SK-N-SH (cell line): ENCODE results near the gene MAD1L1. TPM values are rescaled to one million over a fixed set of nuclear protein-coding genes. Genes with fewer than 3 reads are reported as not detected.

ENCODE experiments used
- CTCF ChIA-PET: fragments of 300-600, 350-600 bp; formaldehyde crosslinking; extraction: SDS; loops from one replicate; lab custom pipeline; 2021; lab: Yijun Ruan, JAX
- POLR2A ChIA-PET: fragments of 350-600 bp; sonication (Branson Sonifier 250); formaldehyde crosslinking; extraction: SDS; loops from one replicate; lab custom pipeline; 2020; ENCODE audit warnings: antibody characterized with exemption, inconsistent platforms; lab: Yijun Ruan, JAX
- DNase-seq: peaks from one replicate; pipeline ENCODE4 v3.0.0; 2012
- H2AFZ ChIP-seq: fragments of 200-600 bp; sonication (generic); 2 replicates; pipeline ENCODE4 v1.8.1; 2016; ENCODE audit warnings: antibody characterized with exemption, mild to moderate bottlenecking, low read depth
- H3F3A ChIP-seq: fragments of 200-600 bp; sonication (generic); replicated peaks from 2 replicates; pipeline ENCODE3; 2016; ENCODE audit warnings: antibody characterized with exemption, mild to moderate bottlenecking; ENCODE audit not compliant: insufficient read depth
- H3K27ac ChIP-seq, 2 experiments: fragments of 200-500 bp in 1 of 2; fragments of 200-600 bp in 1 of 2; sonication (Bioruptor generic) in 1 of 2; sonication (generic), shearing (Covaris generic) in 1 of 2; 2 replicates each; pipeline versions ENCODE4 v1.5.1 to v1.6.1; 2014 to 2016; ENCODE audit warnings: low read depth in 2 of 2, inconsistent platforms in 1 of 2, low read length in 1 of 2, mild to moderate bottlenecking in 1 of 2, mixed read lengths in 1 of 2
- H3K27me3 ChIP-seq: fragments of 200-600 bp; sonication (generic), shearing (Covaris generic); 2 replicates; pipeline ENCODE4 v1.6.1; 2016; ENCODE audit warnings: mixed run types; ENCODE audit not compliant: insufficient read depth
- H3K36me3 ChIP-seq, 2 experiments: fragments of 200-500 bp in 1 of 2; fragments of 200-600 bp in 1 of 2; sonication (Bioruptor generic) in 1 of 2; sonication (generic) in 1 of 2; replicated peaks in 1 of 2; 2 replicates each; pipeline versions ENCODE3 to v1.5.1; 2014 to 2016; ENCODE audit warnings: low read length in 1 of 2, mild to moderate bottlenecking in 1 of 2; ENCODE audit not compliant: insufficient read depth in 2 of 2, control insufficient read depth in 1 of 2
- H3K4me1 ChIP-seq, 2 experiments: fragments of 200-500 bp in 1 of 2; fragments of 200-600 bp in 1 of 2; sonication (Bioruptor generic) in 1 of 2; sonication (generic), shearing (Covaris generic) in 1 of 2; 2 replicates each; pipeline versions ENCODE4 v1.5.1 to v1.6.1; 2014 to 2016; ENCODE audit warnings: low read depth in 1 of 2, low read length in 1 of 2, mixed run types in 1 of 2; ENCODE audit not compliant: insufficient read depth in 2 of 2, control insufficient read depth in 1 of 2
- H3K4me2 ChIP-seq: fragments of 200-600 bp; sonication (generic), shearing (Covaris generic); 2 replicates; pipeline ENCODE4 v1.6.1; 2017; ENCODE audit warnings: mixed run types
- H3K4me3 ChIP-seq, 2 experiments: fragments of 200-500 bp in 1 of 2; fragments of 200-600 bp in 1 of 2; sonication (Bioruptor generic) in 1 of 2; sonication (generic), shearing (Covaris generic) in 1 of 2; 2 replicates each; pipeline versions ENCODE4 v1.5.1 to v1.8.1; 2014 to 2016; ENCODE audit warnings: low read depth in 2 of 2, inconsistent platforms in 1 of 2, low read length in 1 of 2, mild to moderate bottlenecking in 1 of 2, mixed read lengths in 1 of 2, moderate library complexity in 1 of 2
- H3K79me2 ChIP-seq: fragments of 200-600 bp; sonication (generic); 2 replicates; pipeline ENCODE4 v1.8.1; 2017; ENCODE audit warnings: mild to moderate bottlenecking; ENCODE audit not compliant: insufficient read depth
- H3K9ac ChIP-seq: fragments of 200-600 bp; sonication (generic); 2 replicates; pipeline ENCODE4 v1.6.1; 2017; ENCODE audit warnings: mixed run types
- H3K9me2 ChIP-seq: fragments of 200-600 bp; sonication (generic); 2 replicates; pipeline ENCODE4 v1.6.1; 2017; ENCODE audit warnings: mixed run types
- H3K9me3 ChIP-seq: fragments of 200-600 bp; sonication (generic); 2 replicates; pipeline ENCODE4 v1.6.1; 2017; ENCODE audit warnings: mixed run types, mild to moderate bottlenecking, moderate library complexity
- H4K20me1 ChIP-seq: fragments of 200-600 bp; sonication (generic); 2 replicates; pipeline ENCODE4 v1.6.1; 2017; ENCODE audit warnings: mild to moderate bottlenecking, mixed run types; ENCODE audit not compliant: insufficient read depth
- CHD2 ChIP-seq: fragments of 150-350 bp; IDR thresholded peaks from 2 replicates; pipeline ENCODE4 v1.6.1; 2018; ENCODE audit warnings: low read length; ENCODE audit not compliant: partially characterized antibody
- EP300 ChIP-seq, 2 experiments: IDR thresholded peaks; 2 replicates each; pipeline versions ENCODE4 v1.4.0 to v1.6.1; 2012; ENCODE audit warnings: borderline replicate concordance in 1 of 2, low read depth in 1 of 2, low read length in 1 of 2
- EZH2phosphoT487 ChIP-seq: fragments of 200-600 bp; sonication (generic); IDR thresholded peaks from 2 replicates; pipeline ENCODE4 v1.6.1; 2017; ENCODE audit warnings: low read depth, mixed run types, mild to moderate bottlenecking, antibody characterized with exemption, moderate library complexity, borderline replicate concordance
- FOSL2 ChIP-seq: IDR thresholded peaks from 2 replicates; pipeline ENCODE4 v1.4.0; 2012; ENCODE audit warnings: low read depth, mild to moderate bottlenecking, moderate library complexity, borderline replicate concordance
- FOXJ3 ChIP-seq: sonication (generic); formaldehyde crosslinking; IDR thresholded peaks from 2 replicates; pipeline ENCODE4 v1.5.1; 2020; ENCODE audit warnings: mild to moderate bottlenecking, missing genetic modification reagents
- GATA2 ChIP-seq: sonication (generic); formaldehyde crosslinking; IDR thresholded peaks from 2 replicates; pipeline ENCODE4 v1.5.0; 2020; ENCODE audit warnings: mild to moderate bottlenecking, missing genetic modification reagents
- JUND ChIP-seq: IDR thresholded peaks from 2 replicates; pipeline ENCODE4 v1.4.0; 2012
- MEF2A ChIP-seq: IDR thresholded peaks from 2 replicates; pipeline ENCODE4 v1.4.0; 2012; ENCODE audit warnings: low read depth, borderline replicate concordance
- RAD21 ChIP-seq: IDR thresholded peaks from 2 replicates; pipeline ENCODE4 v1.6.1; 2012; ENCODE audit warnings: mild to moderate bottlenecking, low read length
- RXRA ChIP-seq: IDR thresholded peaks from 2 replicates; pipeline ENCODE4 v1.4.0; 2012; ENCODE audit warnings: low read depth, mild to moderate bottlenecking, borderline replicate concordance
- SMC3 ChIP-seq: IDR thresholded peaks from 2 replicates; pipeline ENCODE4 v1.6.1; 2012; ENCODE audit warnings: low read depth, low read length, improper control_type of control experiment
- TEAD4 ChIP-seq: IDR thresholded peaks from 2 replicates; pipeline ENCODE4 v1.4.0; 2012; ENCODE audit warnings: mild to moderate bottlenecking, borderline replicate concordance; ENCODE audit not compliant: insufficient read depth
- whole genome bisulfite sequencing: methylation state at CpG from one replicate; pipeline ENCODE4 v1.1.6; 2017; ENCODE audit warnings: low lambda C conversion rate; 5-methylcytosine and 5-hydroxymethylcytosine counted together
- polyA plus RNA-seq, 3 experiments: library from polyadenylated mRNA; depleted of rRNA; stranded (reverse); fragments of >200 nt; gene quantifications; 2 replicates each; pipeline ENCODE4 v1.2.3, GENCODE V29; 2012
- TF ChIP-seq, protein P1 (sequence below): fragments of 150-350 bp; IDR thresholded peaks from 2 replicates; pipeline ENCODE4 v1.6.1; 2017; ENCODE audit warnings: antibody characterized with exemption, low read length, low read depth, borderline replicate concordance
- TF ChIP-seq, protein P2 (sequence below): IDR thresholded peaks from 2 replicates; pipeline ENCODE4 v1.6.1; 2012; ENCODE audit warnings: mild to moderate bottlenecking, low read depth, low read length, moderate library complexity

Gene MAD1L1
- polyA plus RNA-seq, 1 of the 3 experiments (the other 2 are of a cell fraction), result 46.2 TPM

DNA sequence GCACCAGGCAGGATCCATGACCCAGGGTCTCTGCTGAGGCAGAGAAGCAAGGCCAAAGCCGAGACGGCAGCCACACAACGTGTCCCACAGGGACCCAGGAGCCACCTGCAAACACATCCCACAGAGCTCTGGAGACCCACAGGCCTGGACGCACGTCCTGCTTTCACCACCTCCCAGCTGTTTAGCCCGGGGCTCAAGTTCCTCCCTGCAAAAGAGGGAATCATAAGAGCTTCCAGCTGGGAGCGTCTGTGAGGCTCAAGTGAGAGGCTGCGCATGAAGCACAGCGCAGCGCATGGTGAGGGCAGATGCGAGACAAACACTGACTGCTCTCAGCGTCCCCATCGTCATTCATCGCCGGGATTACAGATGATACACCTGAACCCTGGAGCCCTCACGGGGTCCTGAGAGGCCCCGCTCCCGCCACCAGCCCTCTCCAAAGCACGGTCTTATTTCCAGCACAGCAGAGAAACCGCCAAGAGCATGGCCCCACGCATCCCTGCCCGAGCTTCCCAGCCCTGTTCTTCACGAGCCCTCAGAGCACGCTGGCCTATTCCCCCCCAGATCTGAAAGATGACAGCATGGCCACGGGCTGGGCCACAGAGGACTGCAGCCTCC is 88.7 kb downstream of the MAD1L1 start:
- Histone ChIP-seq H3K27me3 (no peaks in the 10 kb centered on the region), H3K9me3 (no peaks in the 10 kb centered on the region), H3K36me3 (peaks cover 0 to 43% of the 10 kb centered on the region in 2 experiments), H3F3A (no peaks in the 10 kb centered on the region), H4K20me1 (no peaks in the 10 kb centered on the region), H3K4me3 (no peak overlapping the region), H3K9me2 (no peaks in the 10 kb centered on the region), H2AFZ (no peak overlapping the region), H3K79me2 (peaks cover 3% of the 10 kb centered on the region; the same call in 1 of the 2 replicates), H3K27ac (peak overlapping the region in 1 of 2 experiments; percentile 68; a peak in 1 of 4 replicates), H3K4me2 (no peak overlapping the region), H3K9ac (no peak overlapping the region), H3K4me1 (peaks cover 0 to 50% of the 10 kb centered on the region in 2 experiments; a peak in 1 of 4 replicates)
- 89% methylated on average over 24 of the region's 25 CpGs for WGBS
- POLR2A ChIA-PET, result no interaction called here
- CTCF ChIA-PET, result interaction anchor here (1.0 kb wide), 1 partner anchor 10 kb away, joined by 3 read pairs; no protein-coding TSS in a partner anchor
- DNase-seq, result peak; percentile 66
- TF ChIP-seq FOSL2 (no peak), MEF2A (no peak), RXRA (no peak), JUND (no peak), CHD2 (no peak), EP300 (IDR thresholded peaks at IDR 0.05; ENCODE audit: borderline replicate concordance in 1 of 2, low read depth in 1 of 2, low read length in 1 of 2) (no peak), SMC3 (no peak), GATA2 (no peak), RAD21 (no peak), EZH2phosphoT487 (no peak), TEAD4 (no peak), FOXJ3 (CRISPR knock-in tag) (no peak)
- TF ChIP-seq, protein P1, sequence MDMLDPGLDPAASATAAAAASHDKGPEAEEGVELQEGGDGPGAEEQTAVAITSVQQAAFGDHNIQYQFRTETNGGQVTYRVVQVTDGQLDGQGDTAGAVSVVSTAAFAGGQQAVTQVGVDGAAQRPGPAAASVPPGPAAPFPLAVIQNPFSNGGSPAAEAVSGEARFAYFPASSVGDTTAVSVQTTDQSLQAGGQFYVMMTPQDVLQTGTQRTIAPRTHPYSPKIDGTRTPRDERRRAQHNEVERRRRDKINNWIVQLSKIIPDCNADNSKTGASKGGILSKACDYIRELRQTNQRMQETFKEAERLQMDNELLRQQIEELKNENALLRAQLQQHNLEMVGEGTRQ, result no peak
- TF ChIP-seq, protein P2, sequence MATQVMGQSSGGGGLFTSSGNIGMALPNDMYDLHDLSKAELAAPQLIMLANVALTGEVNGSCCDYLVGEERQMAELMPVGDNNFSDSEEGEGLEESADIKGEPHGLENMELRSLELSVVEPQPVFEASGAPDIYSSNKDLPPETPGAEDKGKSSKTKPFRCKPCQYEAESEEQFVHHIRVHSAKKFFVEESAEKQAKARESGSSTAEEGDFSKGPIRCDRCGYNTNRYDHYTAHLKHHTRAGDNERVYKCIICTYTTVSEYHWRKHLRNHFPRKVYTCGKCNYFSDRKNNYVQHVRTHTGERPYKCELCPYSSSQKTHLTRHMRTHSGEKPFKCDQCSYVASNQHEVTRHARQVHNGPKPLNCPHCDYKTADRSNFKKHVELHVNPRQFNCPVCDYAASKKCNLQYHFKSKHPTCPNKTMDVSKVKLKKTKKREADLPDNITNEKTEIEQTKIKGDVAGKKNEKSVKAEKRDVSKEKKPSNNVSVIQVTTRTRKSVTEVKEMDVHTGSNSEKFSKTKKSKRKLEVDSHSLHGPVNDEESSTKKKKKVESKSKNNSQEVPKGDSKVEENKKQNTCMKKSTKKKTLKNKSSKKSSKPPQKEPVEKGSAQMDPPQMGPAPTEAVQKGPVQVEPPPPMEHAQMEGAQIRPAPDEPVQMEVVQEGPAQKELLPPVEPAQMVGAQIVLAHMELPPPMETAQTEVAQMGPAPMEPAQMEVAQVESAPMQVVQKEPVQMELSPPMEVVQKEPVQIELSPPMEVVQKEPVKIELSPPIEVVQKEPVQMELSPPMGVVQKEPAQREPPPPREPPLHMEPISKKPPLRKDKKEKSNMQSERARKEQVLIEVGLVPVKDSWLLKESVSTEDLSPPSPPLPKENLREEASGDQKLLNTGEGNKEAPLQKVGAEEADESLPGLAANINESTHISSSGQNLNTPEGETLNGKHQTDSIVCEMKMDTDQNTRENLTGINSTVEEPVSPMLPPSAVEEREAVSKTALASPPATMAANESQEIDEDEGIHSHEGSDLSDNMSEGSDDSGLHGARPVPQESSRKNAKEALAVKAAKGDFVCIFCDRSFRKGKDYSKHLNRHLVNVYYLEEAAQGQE, result no peak
